GM19328 (cell line): Measurements from ENCODE around the gene CLSTN2.

ENCODE experiments used
- ATAC-seq: cut with Tn5 transposase; IDR thresholded peaks from one replicate; pipeline ENCODE4 v1.9.1; 2021; ENCODE audit warnings: mild to moderate bottlenecking, moderate library complexity; ENCODE audit not compliant: unreplicated experiment

Gene CLSTN2

DNA sequence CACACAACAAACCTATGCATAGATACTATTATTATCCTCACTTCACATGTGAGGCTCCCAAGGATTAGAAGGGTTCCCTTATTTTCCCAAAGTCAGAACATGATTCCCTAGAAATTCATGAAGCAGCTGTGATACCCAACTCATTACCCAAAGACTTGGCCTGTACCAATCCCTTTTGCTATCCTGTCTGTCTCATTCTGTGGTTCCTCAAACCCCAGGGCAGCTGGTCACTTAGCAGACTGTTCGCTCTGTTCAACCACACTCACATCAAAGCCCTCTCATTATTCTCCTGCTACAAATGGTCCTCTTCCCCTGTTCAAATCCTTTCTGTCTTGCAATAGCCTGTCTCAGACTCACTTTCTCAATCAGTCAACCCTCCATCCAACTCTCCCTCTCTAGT, 588.6 kb downstream of the CLSTN2 start:
- no peak for ATAC-seq

DNA sequence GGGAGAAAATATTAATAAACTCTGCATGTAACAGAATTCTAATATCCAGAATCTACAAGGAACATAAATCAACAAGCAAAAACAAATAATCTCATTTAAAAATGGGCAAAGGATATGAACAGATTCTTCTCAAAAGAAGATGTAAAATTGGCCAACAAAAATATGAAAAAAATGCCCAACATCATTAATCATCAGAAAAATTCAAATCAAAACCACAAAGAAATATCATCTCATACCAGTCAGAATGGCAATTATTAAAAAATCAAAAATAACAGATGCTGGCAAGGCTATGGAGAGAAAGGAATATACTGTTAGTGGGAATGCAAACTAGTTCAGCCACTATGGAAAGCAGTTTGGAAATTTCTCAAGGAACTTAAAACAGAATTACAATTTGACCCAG, 592.2 kb downstream of the CLSTN2 start:
- ATAC-seq, result no peak

DNA sequence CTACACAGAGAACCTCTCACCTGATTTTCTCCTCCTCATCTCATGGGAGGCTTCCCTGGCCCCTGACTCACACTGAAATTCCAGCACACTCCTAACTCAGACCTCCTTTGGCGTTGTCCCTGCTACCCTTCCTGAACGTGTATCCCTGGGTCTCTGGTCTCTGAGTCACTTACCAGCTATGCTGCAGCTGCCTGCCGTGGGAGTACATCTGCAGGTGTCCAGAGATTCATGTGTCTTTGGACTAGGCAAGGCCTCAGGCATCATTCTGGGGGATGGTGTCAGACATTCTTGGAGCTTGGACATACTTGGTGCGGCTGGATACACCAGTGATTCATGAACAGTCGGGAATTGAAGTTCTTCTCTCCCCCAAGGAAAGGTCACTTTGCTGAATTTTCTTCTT, 594.1 kb downstream of the CLSTN2 start:
- ATAC-seq, result no peak

DNA sequence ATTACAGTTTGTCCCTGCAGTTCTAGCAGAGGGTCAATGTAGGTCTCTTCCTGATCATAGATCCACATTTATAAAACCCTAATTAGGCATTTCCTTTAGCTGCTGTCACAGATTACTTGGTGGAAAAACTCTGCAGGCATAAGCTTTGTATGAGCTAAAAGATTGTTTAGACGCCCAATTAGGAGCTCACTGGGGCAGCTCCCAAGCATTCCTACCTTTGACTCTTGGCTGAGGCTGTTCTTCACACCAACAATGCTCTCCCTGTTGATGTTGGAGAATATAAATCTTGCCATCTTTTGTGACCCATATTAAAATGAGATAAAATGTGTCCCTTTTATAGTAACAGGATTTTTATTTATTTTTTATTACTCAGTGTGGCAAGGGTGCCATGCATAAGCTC, 594.6 kb downstream of the CLSTN2 start:
- no peak for ATAC-seq

DNA sequence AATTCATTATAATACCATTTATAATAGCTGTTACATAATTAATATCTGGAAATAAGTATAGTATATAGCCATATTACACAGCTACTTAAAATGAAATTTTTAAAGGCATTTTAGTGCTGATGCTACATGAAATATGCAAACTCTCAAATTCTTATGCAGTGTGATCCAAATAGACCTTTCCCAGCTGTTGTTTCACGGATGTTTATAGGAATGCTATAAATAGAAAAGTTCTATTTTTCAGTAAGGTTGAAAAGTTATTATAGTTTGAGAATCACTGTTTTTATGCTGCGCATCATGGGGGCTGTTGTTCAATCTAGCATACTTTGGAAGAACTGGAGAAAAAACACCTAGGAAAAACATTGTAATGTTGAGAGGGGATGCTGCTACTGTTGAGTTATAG, 595.1 kb downstream of the CLSTN2 start:
- no peak for ATAC-seq

DNA sequence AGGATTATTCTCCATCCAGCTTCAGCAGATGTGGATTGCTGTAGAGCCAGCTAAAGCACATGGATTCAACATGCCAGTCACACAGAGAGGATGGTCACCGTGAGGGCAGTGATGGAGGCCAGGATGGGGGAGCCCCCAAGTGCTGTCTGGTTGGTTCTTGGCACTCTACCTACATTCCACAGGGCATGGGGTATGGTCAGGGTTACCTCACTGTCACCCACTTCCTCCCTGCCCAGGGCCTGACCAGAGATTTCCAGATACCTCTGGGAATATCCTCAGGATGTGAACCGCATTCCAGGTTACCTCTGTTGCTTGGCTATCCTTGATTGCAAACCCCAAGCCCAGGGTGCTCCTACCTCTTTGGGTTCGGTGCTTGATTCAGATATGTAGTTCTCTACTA, 595.6 kb downstream of the CLSTN2 start:
- no peak for ATAC-seq

DNA sequence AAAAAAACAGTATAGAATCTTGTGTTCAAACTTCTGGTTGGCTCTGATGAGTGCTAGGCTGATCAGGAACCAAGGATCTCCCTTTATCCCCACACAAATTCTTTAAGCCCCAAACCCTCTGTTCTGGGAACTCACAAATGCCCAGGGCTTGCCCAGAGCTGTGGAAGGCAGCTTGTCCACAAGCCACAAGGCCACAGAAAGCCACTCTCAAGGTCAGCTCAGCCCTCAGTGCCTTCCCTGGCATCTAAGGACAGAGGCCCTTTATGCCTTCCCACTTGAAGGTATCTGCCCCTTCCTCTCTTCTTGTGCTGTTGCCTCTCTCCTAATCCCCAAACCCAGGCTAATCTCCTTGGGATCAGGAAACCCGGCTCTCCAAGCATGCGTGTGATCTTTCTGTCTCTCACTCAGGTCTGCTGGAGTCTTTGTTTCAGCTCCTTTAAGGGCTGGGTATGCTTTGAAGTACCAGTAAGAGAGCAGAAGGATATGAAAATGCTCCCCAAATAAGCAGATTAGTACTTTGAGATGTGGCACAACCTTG, 597.9 kb downstream of the CLSTN2 start:
- no peak for ATAC-seq

DNA sequence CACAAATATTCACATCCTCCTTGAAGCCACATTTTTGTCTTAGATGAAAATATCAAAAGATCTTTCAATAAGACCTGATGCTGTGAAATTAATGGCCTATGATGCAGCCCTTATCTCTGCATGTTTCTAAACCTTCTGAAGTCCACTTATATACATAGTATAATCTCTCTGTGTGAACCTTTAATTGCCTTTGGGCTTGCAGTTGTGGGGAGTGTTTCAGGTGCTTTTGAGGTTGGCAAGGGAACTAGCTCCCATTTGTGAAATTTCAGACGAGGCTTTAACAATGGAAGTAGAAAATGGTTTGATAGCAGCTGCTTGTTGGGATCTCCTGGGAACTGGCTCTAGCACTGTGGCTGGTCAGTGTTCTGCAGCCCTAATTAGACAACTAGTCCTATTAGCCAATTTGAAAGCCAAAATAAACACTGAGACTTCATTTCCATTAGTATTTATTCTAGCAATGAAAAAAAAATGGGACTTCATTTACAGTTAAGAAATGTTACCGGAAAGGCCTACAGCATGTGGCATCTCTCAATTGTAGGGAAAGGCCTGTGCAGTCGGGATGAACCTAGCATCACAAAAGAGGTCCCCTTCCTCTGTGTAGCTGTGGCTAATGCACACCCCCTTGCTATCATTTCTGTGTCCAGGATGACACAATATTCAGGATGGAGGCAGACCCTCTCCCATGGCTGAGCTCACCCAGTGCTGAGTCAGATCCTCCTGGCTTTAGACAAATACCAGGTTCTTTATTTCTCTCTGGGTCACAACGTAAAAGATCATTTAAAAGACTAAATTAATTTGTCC, 602.1 kb downstream of the CLSTN2 start:
- ATAC-seq, result no peak

DNA sequence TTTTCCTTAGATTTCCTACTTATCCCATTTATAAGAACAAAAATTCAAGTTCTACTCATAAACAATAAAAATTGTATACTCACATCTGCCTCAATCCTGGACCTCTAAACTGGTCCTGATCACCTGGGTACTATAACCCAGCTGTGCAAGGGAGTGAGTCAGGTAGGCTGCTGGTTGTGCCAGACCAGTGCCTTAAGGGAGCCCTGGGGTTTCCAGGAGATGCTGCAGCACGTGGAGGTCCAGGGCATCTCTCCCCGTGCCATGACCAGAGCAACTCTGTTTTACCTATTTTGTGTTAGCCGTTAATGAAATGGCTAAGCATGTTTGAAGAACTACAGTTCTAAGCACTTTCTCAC, 602.7 kb downstream of the CLSTN2 start:
- ATAC-seq, result no peak

DNA sequence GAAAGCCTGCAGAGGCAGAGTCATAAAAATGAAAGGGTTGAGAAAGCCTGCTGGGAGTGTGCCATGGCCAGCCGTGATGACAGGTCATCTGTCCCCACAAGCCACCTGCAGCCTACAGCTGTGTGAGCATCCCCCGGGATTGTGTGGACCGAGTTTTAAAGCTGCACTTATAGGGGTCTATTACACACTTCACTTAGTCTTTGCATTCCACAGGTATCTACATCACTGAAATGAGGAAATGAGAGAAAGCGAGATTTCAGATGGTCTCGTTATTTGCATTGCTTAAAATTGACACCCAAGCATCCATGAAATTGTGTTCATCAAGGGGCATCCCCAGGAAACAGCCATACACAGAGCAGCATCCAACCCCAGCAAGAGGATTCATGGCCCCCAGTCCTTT, 605.3 kb downstream of the CLSTN2 start:
- ATAC-seq, result peak; percentile 70

DNA sequence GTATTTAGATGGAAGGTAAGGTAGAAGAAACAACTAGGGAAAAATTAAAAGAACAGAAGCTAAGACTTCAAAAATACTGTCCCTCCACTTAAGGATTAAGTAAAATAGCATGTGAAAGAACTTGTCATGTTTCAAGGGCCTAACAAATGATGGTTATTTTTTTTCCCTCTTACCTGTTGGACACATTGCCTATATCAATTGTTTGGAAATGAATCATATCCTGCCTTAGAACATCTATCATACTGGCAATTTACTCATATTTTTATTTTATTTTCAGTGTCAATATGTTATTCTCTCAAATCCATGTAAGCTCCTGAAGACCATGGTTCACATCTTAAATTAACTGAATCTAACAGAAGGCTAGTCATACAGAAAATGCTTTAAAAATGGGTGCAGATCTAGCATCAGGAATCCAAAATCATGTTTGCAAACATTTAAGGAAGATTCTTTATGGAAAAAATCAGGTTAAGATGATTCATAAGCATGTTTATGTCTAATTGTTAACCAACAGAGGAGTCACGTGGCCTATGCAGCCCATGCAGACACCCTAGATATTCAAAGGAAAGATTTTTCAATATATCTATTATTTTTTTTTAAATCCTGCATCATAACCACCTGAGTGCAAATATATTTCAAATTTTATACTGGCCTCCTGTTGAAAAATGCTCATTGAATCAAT, 607.1 kb downstream of the CLSTN2 start:
- ATAC-seq, result no peak

DNA sequence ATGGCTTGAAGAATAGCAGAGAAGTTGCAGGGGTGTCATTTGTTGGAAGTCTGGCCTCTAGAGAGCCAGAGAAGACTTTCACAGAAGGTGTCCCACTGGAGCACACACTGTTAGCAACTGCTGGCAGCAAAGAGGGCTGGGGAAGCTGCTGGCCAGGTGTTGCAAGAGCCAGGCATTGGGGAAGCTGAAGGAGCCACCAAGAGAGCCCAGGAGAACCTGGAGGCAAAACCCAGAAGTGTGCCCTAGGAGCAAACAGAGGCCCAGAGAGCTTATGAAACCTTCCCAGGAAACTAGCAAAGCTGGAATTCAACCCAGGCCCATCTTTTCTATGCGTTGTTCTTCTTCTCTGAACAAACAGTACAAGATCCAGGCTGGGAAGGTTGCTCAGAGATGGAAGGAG, 610.2 kb downstream of the CLSTN2 start:
- no peak for ATAC-seq

DNA sequence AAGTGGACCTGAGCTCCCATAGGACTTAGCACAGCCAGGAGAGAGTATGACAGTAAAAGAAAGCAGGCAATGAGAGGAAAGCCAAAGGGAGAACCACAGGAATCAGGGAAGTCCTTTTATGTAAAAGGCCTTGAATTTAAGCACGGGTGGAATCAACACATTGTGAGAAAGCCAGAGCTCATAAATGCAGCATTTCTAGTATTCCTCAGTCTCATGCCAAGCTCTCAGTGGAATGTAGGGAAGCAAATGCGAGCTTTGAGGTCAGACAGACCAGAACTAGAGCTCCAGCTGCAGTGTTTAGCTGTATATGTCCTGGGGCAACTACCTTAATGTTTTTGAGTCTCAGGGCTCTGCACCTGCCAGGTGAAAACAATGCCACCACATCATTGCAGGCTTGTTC, 610.8 kb downstream of the CLSTN2 start:
- ATAC-seq, result no peak

DNA sequence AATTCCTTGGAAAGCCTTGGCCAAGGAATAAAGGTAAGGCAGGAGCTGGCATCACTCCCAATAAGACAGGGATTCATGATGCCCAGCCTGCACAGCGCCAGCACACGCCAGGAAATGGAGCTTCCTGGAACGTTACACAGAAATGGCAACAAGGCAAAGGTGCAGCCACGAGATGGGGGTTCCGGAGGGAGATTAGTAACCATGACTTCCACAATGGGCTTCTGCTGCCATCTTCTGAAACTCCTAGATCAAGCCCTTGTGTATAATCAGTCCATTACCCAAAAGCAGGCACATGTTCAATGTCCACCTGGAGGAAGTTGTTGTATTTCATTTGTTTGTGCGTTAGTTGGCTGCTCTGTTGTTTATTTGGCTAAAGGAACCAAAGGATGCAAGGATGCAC, 611.7 kb downstream of the CLSTN2 start:
- ATAC-seq, result no peak

DNA sequence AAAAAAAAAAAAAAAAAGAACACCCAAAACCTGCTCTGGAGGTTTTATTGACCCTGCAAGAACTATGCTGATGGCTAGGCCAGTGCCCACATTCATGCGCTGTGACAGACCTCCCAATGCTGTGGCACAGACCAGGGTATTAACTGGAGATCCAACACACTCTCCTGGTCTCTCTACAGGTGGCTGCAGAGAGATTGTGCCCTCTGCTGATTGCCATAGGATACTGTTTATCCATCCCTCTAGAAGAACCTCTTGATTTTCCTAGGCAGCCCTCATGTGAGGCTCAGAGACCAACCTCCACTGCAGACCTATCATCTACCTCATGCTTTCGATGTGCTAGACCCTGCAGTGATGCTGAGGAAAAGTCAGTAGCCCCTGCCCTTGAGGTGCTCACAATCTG, 617.4 kb downstream of the CLSTN2 start:
- ATAC-seq, result no peak

DNA sequence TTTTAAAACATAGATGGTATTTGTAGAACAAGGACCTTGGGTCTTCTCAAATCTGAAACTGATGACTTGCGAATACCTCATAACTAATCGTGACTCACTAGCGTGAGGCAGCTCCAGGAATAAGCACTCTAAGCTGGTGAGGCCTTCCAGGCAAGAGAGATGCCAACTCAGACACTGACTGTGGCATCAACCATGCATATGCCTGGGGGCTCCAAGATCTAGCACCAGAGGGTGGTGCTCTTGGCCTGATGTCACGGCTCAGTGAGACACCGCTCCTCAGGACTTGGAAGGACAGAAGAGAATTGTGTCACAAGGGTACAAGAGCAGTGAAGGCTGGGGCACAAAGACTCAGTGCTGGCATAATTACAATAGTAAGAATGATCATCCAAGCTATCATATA, 617.9 kb downstream of the CLSTN2 start:
- ATAC-seq, result no peak

DNA sequence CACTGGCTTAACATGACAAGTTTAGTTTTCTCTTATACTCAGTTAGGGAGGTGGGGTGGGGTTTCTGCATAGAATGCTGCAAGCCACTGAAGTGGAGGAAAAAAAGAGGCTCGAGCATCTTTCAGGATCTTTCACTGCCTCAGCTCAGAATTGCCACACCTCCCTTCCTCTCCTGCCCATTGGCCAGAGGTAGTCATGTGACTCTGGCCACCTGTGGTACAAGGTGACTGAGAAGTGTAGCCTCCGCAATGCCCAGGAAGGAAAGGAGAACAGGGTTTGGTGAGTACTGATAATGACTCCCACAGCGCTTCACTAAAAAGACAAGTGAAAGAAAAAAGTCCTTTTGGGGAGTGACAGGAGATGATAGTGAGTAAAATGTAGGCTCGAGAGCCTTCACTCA, 618.6 kb downstream of the CLSTN2 start:
- no peak for ATAC-seq

DNA sequence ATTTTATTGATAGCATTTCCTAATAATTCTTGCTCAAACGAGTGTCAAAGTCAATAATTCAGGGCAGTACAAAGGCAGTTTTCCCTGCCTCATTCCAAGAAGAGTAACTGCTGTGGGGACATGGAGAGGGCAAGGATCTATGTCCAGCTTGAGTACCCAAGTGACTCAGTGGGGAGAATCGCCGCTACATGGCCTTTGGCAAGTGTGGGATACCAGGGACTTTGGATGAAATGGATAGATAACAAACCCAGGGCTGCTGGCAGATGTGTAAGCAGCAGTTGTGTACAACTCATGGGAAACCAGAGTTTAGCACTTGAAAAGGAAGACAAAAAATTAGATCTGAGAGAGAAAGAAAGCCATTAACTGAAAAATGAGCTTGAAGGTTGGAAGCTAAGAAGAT, 620.7 kb downstream of the CLSTN2 start:
- no peak for ATAC-seq

DNA sequence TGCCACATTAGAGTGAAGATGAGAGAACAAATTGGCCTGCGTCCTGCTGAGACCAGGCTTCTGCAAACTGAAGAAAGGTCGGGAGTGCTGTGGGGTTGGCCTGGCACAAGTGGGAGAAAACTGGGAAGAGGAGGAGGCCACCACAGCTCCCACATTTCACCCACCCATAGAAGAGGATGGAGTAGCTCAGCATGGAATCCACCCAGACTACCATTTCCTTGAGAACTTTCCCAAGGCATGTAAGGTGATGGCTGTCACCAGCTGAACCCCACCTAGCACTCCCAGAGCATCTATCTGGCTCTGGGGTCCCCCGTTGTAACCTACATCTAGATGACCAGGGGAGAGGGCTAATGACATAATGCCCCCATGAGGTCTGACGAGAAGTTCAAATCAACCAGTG, 622.5 kb downstream of the CLSTN2 start:
- no peak for ATAC-seq

DNA sequence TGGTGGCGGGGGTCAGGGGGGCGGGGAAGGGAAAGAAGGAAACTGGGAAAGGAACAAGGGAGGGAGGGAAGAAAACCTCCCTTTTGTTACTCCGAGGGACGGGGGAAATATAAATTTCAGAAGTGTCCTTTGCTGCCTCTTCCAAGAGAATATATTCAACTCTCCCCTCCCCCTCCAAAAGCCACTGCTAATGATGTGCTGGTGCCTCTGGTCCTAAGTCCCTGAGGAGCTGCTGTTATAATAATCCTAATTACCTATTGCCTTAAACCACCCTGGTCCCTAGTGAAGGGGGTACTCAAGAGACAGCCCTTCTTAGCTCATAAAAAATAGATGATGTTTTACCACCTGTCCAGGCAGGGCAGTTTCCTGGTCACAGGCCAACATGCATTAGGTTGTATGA, 624.6 kb downstream of the CLSTN2 start:
- ATAC-seq, result no peak

DNA sequence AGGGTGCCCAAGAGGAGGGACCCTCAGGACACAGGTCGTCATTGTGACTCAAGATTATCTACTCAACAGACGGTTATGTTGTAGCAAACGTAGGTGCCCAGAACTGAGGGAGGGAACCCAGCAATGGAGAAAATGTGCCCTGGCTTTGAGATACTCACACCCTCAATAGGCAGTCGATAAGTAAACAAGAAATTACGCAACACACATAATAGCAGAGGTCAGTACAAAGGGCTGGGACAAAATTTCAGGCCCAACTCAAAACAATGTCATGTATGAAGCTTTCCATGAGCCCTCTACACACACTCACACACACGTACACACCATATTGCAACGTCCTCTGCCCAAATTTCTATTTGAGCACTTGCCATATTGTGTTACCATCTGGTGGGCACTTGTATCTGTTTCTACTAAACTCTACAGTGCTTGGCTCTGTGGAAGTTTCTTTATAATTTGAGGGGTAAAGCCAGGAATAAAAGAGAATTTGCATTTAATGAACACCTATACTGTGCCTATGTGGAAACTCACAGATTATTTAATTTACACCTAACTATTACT, 628.3 kb downstream of the CLSTN2 start:
- ATAC-seq, result no peak

DNA sequence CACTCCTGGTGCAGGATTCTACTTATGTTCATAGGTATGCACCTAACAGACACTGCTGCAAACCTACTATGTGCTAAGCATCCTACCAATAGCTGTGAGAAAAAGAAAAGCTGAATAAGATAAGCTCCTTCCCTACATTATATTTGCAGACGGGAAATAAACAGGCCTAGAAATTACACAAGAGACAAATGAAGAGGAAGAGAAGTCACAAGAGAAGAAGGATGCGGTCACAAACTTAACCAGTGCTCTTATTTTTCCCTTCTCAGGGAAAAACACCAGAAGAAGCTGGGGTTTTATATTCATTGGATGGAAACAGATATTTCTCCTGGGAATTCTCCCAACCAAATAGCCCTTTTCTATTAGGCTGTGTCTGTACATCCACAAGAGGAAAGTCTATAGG, 633.1 kb downstream of the CLSTN2 start:
- no peak for ATAC-seq
